MM.1S (cell line): ENCODE measurements around the gene DAB1.

ENCODE experiments used
- DNase-seq: peaks from one replicate; pipeline ENCODE4 v3.0.0-alpha.2; 2015
- H2AFZ ChIP-seq: fragments of 300-600 bp; sonication (generic); 2 replicates; pipeline ENCODE4 v1.6.0; 2016; ENCODE audit warnings: antibody characterized with exemption, low read length
- H3F3A ChIP-seq: fragments of 300-600 bp; sonication (generic); 2 replicates; pipeline ENCODE4 v1.6.1; 2016; ENCODE audit warnings: mild to moderate bottlenecking, antibody characterized with exemption, low read length, moderate library complexity, mixed read lengths; ENCODE audit not compliant: insufficient read depth
- H3K27ac ChIP-seq: fragments of 300-600 bp; sonication (generic); 2 replicates; pipeline ENCODE4 v1.5.1; 2016; ENCODE audit warnings: mild to moderate bottlenecking, low read length
- H3K27me3 ChIP-seq: fragments of 300-600 bp; sonication (generic); replicated peaks from 2 replicates; pipeline ENCODE4 v1.6.0; 2016; ENCODE audit warnings: low read length; ENCODE audit not compliant: insufficient read depth
- H3K36me3 ChIP-seq: fragments of 300-600 bp; sonication (generic); replicated peaks from 2 replicates; pipeline ENCODE4 v1.6.1; 2016; ENCODE audit warnings: mild to moderate bottlenecking, low read length, mixed read lengths; ENCODE audit not compliant: insufficient read depth
- H3K4me1 ChIP-seq: fragments of 300-600 bp; sonication (generic); 2 replicates; pipeline ENCODE4 v1.6.1; 2016; ENCODE audit warnings: low read length, mixed read lengths
- H3K4me2 ChIP-seq: fragments of 300-600 bp; sonication (generic); 2 replicates; pipeline ENCODE4 v1.6.0; 2016; ENCODE audit warnings: low read depth, low read length
- H3K4me3 ChIP-seq: fragments of 300-600 bp; sonication (generic); 2 replicates; pipeline ENCODE4 v1.5.1; 2016; ENCODE audit warnings: low read length, mixed read lengths
- H3K79me2 ChIP-seq: fragments of 300-600 bp; sonication (generic); 2 replicates; pipeline ENCODE4 v1.6.1; 2016; ENCODE audit warnings: mixed run types, low read length, mixed read lengths
- H3K9ac ChIP-seq: fragments of 300-600 bp; sonication (generic); 2 replicates; pipeline ENCODE4 v1.6.1; 2016; ENCODE audit warnings: low read length, mixed read lengths
- H3K9me2 ChIP-seq: fragments of 300-600 bp; sonication (generic); replicated peaks from 2 replicates; pipeline ENCODE4 v1.6.1; 2016; ENCODE audit warnings: mild to moderate bottlenecking, low read length, mixed read lengths; ENCODE audit not compliant: insufficient read depth
- H3K9me3 ChIP-seq: fragments of 300-600 bp; sonication (generic); replicated peaks from 2 replicates; pipeline ENCODE4 v1.6.1; 2016; ENCODE audit warnings: mild to moderate bottlenecking, low read length, mixed read lengths; ENCODE audit not compliant: insufficient read depth
- H4K20me1 ChIP-seq: fragments of 300-600 bp; sonication (generic); 2 replicates; pipeline ENCODE4 v1.6.1; 2016; ENCODE audit warnings: mild to moderate bottlenecking, low read length, moderate library complexity, mixed read lengths; ENCODE audit not compliant: insufficient read depth
- EZH2 ChIP-seq: fragments of 300-600 bp; sonication (generic); optimal IDR thresholded peaks from 2 replicates; pipeline ENCODE3; 2017; ENCODE audit warnings: low read depth, mild to moderate bottlenecking, antibody characterized with exemption, low read length, mixed read lengths
- EZH2phosphoT487 ChIP-seq: fragments of 300-600 bp; sonication (generic); IDR thresholded peaks from 2 replicates; pipeline ENCODE4 v1.6.1; 2018; ENCODE audit warnings: antibody characterized with exemption, low read length
- TF ChIP-seq, protein P1 (sequence below): fragments of 300-600 bp; sonication (generic); IDR thresholded peaks from 2 replicates; pipeline ENCODE4 v1.5.1; 2016; ENCODE audit warnings: antibody characterized with exemption, low read length, mixed read lengths

The DAB1 gene

DNA sequence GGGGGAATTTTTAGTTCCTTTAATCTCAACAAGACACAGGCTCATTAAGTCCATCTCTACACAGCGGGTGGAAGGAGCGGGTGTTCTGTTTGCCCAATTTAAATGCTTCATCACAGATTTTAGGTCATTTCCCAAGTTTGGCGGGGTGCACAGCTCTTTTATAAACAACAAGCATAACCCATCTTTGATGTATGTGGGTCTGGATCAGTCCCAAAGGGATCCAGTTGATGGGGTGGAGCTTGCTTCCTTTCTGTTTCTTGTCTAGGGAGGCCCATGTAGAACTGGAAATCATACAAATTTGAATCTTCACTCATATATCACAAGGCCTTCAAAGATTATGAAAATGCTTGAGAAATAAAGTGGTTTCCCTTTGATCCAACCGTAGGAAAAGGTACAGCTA lies 317.6 kb downstream of the DAB1 start:
- TF ChIP-seq EZH2phosphoT487 (no peak), EZH2 (no peak)
- TF ChIP-seq, protein P1, sequence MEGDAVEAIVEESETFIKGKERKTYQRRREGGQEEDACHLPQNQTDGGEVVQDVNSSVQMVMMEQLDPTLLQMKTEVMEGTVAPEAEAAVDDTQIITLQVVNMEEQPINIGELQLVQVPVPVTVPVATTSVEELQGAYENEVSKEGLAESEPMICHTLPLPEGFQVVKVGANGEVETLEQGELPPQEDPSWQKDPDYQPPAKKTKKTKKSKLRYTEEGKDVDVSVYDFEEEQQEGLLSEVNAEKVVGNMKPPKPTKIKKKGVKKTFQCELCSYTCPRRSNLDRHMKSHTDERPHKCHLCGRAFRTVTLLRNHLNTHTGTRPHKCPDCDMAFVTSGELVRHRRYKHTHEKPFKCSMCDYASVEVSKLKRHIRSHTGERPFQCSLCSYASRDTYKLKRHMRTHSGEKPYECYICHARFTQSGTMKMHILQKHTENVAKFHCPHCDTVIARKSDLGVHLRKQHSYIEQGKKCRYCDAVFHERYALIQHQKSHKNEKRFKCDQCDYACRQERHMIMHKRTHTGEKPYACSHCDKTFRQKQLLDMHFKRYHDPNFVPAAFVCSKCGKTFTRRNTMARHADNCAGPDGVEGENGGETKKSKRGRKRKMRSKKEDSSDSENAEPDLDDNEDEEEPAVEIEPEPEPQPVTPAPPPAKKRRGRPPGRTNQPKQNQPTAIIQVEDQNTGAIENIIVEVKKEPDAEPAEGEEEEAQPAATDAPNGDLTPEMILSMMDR, result no peak
- no peak overlapping the region for H3K27ac ChIP-seq
- no peak overlapping the region for H3K9ac ChIP-seq
- no peaks in the 10 kb centered on the region for H3F3A ChIP-seq
- no peak overlapping the region for H3K4me2 ChIP-seq
- no peaks in the 10 kb centered on the region for H3K27me3 ChIP-seq
- H4K20me1 ChIP-seq, result no peaks in the 10 kb centered on the region
- no peak overlapping the region for H2AFZ ChIP-seq
- H3K79me2 ChIP-seq, result no peaks in the 10 kb centered on the region
- no peaks in the 10 kb centered on the region for H3K4me1 ChIP-seq
- H3K9me2 ChIP-seq, result no peaks in the 10 kb centered on the region
- DNase-seq, result no peak
- no peaks in the 10 kb centered on the region for H3K9me3 ChIP-seq
- H3K4me3 ChIP-seq, result no peak overlapping the region
- H3K36me3 ChIP-seq, result no peaks in the 10 kb centered on the region

DNA sequence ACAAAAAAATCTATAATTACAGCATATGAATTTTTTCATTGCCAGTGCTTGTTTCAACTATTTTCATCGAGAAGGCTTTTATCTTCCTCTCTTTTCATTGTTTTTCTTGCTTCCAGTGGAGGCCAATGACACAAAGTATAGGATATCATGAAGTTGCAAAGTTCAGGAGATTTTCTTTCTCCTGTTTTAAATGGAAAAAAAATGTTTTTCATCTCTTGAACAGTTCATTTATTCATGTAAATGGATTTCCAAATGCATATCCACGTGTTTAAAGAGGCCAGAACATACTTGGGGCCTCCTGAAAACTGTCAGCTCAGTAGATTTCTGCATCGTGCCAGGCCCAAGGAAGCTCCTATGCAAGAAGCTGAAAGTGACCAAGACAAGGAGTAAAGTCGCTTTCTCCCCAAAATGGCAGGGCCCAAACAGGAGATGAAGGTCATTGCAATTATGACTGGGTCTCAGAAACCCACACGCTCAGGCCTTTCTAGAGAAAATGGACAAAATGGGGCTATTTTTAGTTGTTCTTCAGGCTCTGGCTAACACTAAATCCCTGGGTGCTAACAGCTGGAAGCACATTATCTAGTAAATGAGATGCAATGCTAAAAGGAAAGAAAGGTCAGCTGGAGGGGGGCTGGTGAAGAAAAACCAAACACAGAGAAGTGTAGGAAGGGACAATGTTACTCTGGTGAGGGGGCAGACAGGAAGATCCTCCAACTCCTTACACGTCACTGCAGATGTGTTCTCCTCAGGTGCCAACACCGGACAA lies 321.1 kb downstream of the DAB1 start:
- H3K4me1 ChIP-seq, result no peaks in the 10 kb centered on the region
- H3K9ac ChIP-seq, result no peak overlapping the region
- H3F3A ChIP-seq, result no peaks in the 10 kb centered on the region
- no peak overlapping the region for H3K4me2 ChIP-seq
- H3K36me3 ChIP-seq, result no peaks in the 10 kb centered on the region
- DNase-seq, result no peak
- no peaks in the 10 kb centered on the region for H4K20me1 ChIP-seq
- H2AFZ ChIP-seq, result no peak overlapping the region
- no peak overlapping the region for H3K27ac ChIP-seq
- no peak overlapping the region for H3K4me3 ChIP-seq
- H3K27me3 ChIP-seq, result no peaks in the 10 kb centered on the region
- H3K9me2 ChIP-seq, result no peaks in the 10 kb centered on the region
- no peaks in the 10 kb centered on the region for H3K79me2 ChIP-seq
- no peak for TF ChIP-seq EZH2
- TF ChIP-seq, protein P1, result no peak
- TF ChIP-seq EZH2phosphoT487, result no peak
- H3K9me3 ChIP-seq, result no peaks in the 10 kb centered on the region

DNA sequence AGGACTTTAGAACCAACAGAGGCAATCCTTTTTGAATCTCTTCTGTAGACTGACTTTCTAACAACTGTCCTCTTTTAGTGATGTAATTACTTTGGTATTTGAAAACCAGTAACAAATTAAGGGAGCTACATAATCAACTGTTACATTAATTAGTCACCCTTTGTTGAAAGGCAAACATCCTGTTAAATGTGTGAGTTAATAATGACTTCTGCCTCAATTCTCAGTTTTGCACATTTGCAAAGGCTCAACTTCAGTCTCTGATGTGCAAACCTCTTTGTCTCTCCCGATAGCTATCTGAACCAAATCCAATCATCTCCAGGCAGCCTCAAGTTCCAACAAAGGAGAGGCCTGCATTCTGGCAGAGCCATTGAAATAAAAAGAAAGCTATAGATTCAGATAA lies 322.7 kb downstream of the DAB1 start:
- TF ChIP-seq EZH2phosphoT487 (no peak), EZH2 (no peak)
- TF ChIP-seq, protein P1, result no peak
- Histone ChIP-seq H3K9me2 (no peaks in the 10 kb centered on the region), H3F3A (no peaks in the 10 kb centered on the region), H3K9me3 (no peaks in the 10 kb centered on the region), H3K79me2 (no peaks in the 10 kb centered on the region), H3K27me3 (no peaks in the 10 kb centered on the region), H3K27ac (no peak overlapping the region), H2AFZ (no peak overlapping the region), H3K4me3 (no peak overlapping the region), H4K20me1 (no peaks in the 10 kb centered on the region), H3K4me2 (no peak overlapping the region), H3K4me1 (no peaks in the 10 kb centered on the region), H3K9ac (no peak overlapping the region), H3K36me3 (no peaks in the 10 kb centered on the region)
- no peak for DNase-seq
